ENCODE measurements around the gene ELFN1.

ELFN1 gene

GRCh38 chr7:1679326-1679965 lies 9.4 kb downstream of the ELFN1 start:
- H3K4me1 ChIP-seq (ENCODE audit: insufficient read depth, low read length, poor library complexity, severe bottlenecking): no peaks in the 10 kb centered on the region
- no peaks in the 10 kb centered on the region for H3K27me3 ChIP-seq (ENCODE audit: insufficient read depth, low read length, poor library complexity, severe bottlenecking)
- peaks cover 11% of the 10 kb centered on the region; the same call in 1 of the 2 replicates for H3K9me3 ChIP-seq (ENCODE audit: insufficient read depth, low read depth, low read length)

GRCh38 chr7:1679966-1680730 lies 10.1 kb downstream of the ELFN1 start:
- no peaks in the 10 kb centered on the region for H3F3A ChIP-seq (ENCODE audit: low read depth)
- no peaks in the 10 kb centered on the region for H3K79me2 ChIP-seq (ENCODE audit: insufficient read depth, low read length)
- no peak overlapping the region for H3K4me2 ChIP-seq (ENCODE audit: low read depth, low read length, poor library complexity, severe bottlenecking)
- H3K36me3 ChIP-seq (ENCODE audit: insufficient read depth, low read length): no peaks in the 10 kb centered on the region
- H3K9ac ChIP-seq (ENCODE audit: low read depth, low read length, poor library complexity, severe bottlenecking): no peak overlapping the region
- H3K9me2 ChIP-seq (replicated peaks; ENCODE audit: low read depth, low read length): no peaks in the 10 kb centered on the region
- H3K27me3 ChIP-seq (ENCODE audit: insufficient read depth, low read length, poor library complexity, severe bottlenecking): no peaks in the 10 kb centered on the region
- TF ChIP-seq EZH2phosphoT487 (IDR thresholded peaks at IDR 0.05; ENCODE audit: borderline replicate concordance) (no peak), CTCF (conservative IDR thresholded peaks at IDR 0.05; ENCODE audit: low read length) (no peak)
- H2AFZ ChIP-seq (ENCODE audit: low read length): no peak overlapping the region
- H3K4me3 ChIP-seq (ENCODE audit: low read length, poor library complexity, severe bottlenecking): no peak overlapping the region
- no peaks in the 10 kb centered on the region for H3K4me1 ChIP-seq (ENCODE audit: insufficient read depth, low read length, poor library complexity, severe bottlenecking)
- H4K20me1 ChIP-seq (ENCODE audit: insufficient read depth, low read length, poor library complexity, severe bottlenecking): no peaks in the 10 kb centered on the region
- peaks cover 11% of the 10 kb centered on the region; the same call in 1 of the 2 replicates for H3K9me3 ChIP-seq (ENCODE audit: insufficient read depth, low read depth, low read length)

More at GRCh38 chr7:1679326-1679965, 9.4 kb downstream of the ELFN1 start:
- Histone ChIP-seq H3F3A (ENCODE audit: low read depth) (no peaks in the 10 kb centered on the region), H3K4me2 (ENCODE audit: low read depth, low read length, poor library complexity, severe bottlenecking) (no peak overlapping the region), H3K9me2 (replicated peaks; ENCODE audit: low read depth, low read length) (no peaks in the 10 kb centered on the region), H3K36me3 (ENCODE audit: insufficient read depth, low read length) (no peaks in the 10 kb centered on the region), H3K79me2 (ENCODE audit: insufficient read depth, low read length) (no peaks in the 10 kb centered on the region), H4K20me1 (ENCODE audit: insufficient read depth, low read length, poor library complexity, severe bottlenecking) (no peaks in the 10 kb centered on the region), H3K4me3 (ENCODE audit: low read length, poor library complexity, severe bottlenecking) (no peak overlapping the region), H2AFZ (ENCODE audit: low read length) (no peak overlapping the region), H3K9ac (ENCODE audit: low read depth, low read length, poor library complexity, severe bottlenecking) (no peak overlapping the region)
- TF ChIP-seq CTCF (conservative IDR thresholded peaks at IDR 0.05; ENCODE audit: low read length) (no peak), EZH2phosphoT487 (IDR thresholded peaks at IDR 0.05; ENCODE audit: borderline replicate concordance) (no peak)

DNA sequence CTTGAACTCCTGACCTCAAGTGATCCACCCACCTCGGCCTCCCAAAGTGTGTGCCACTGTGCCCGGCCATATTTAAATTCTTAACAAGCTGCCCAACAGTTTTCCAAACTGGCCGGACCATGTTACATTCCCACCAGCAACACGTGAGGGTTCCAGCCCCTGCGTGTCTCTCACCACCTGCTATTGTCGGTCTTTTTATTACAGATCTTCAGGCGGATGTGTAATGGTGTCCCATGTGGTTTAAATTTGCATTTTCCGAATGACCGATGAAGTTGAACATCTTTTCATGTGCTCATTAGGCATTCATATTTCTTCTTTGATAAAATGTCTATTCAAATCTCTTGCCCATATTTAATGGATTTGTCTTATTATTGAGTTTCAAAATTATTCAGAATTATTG lies 11.5 kb downstream of the ELFN1 start:
- Histone ChIP-seq H3K4me3 (ENCODE audit: low read length, poor library complexity, severe bottlenecking) (no peak overlapping the region), H3K4me2 (ENCODE audit: low read depth, low read length, poor library complexity, severe bottlenecking) (no peak overlapping the region), H3K36me3 (ENCODE audit: insufficient read depth, low read length) (no peaks in the 10 kb centered on the region), H3K9ac (ENCODE audit: low read depth, low read length, poor library complexity, severe bottlenecking) (no peak overlapping the region), H3F3A (ENCODE audit: low read depth) (no peaks in the 10 kb centered on the region), H3K9me2 (replicated peaks; ENCODE audit: low read depth, low read length) (no peaks in the 10 kb centered on the region), H3K79me2 (ENCODE audit: insufficient read depth, low read length) (no peaks in the 10 kb centered on the region), H4K20me1 (ENCODE audit: insufficient read depth, low read length, poor library complexity, severe bottlenecking) (no peaks in the 10 kb centered on the region), H3K4me1 (ENCODE audit: insufficient read depth, low read length, poor library complexity, severe bottlenecking) (no peaks in the 10 kb centered on the region), H3K27me3 (ENCODE audit: insufficient read depth, low read length, poor library complexity, severe bottlenecking) (no peaks in the 10 kb centered on the region), H2AFZ (ENCODE audit: low read length) (no peak overlapping the region), H3K9me3 (ENCODE audit: insufficient read depth, low read depth, low read length) (peaks cover 11% of the 10 kb centered on the region; the same call in 1 of the 2 replicates)
- TF ChIP-seq CTCF (conservative IDR thresholded peaks at IDR 0.05; ENCODE audit: low read length) (no peak), EZH2phosphoT487 (IDR thresholded peaks at IDR 0.05; ENCODE audit: borderline replicate concordance) (no peak)

Data from Loucy (cell line).